ENCODE measurements around the gene CDC14B.
A peak's percentile ranks its signal among the peaks of the same experiment; 100 is the strongest.
"Not testable (repeated sequence)": the region's sequence is repeated elsewhere in the genome, so short reads cannot be mapped to it uniquely, and the experiment has no call there.

The CDC14B gene

DNA sequence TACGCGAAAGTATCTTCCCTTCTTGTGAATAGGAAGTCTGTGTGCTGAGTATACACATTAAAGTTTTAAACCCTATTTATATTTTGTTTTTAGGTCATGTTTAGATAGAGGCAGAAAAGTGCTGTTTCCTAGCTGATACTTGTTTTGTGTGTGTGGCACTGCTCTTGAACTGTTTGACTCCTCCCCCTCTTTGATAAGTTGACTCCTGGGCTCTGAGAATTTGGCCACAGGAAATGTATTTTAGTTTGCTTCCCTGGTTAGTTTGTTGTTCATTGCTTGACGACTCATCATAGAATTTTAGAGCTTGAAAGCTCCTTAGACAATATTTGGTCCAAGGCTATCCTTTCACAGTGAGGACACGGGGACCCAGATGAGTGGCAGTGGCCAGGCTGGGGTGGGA, 2.0 kb upstream of the CDC14B start:
- DNase-seq, result no peak

DNA sequence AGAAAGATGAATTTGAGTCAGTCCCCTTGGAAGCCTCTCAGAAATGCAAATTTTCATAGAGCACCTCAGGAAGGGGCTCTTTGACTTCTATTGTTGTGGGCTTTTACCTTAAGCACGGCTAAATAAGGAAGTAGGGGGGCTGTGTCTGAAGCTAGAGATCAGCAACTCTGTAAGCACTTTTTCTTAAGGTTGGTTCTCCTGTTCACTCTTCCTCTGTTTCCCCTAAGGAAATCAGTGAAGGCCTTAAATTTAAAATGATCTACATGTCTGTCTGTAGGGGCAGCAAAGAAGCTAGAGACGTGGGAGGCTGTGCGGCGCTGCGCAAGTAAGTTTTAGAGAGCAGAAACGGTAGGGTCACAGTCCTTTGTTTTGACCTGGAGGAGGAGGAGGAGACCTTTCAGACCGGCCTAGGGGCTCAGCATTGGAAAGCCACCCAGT, 1.2 kb upstream of the CDC14B start:
- DNase-seq, result no peak

DNA sequence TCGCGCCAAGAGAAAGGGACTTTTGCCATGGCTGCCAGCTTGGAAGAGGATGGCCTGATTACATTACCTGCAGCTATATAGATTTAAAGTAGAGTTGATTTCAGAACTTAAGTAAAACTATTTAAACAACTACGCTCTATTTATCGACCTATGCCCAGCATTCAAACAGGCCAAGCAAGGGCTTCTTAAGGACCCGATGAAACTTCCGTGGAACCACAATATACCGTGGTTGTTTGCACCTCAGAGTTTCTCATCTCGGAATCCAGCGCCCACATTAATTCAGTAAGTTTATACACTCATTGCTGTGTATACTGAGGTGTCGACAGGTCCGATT, 505 bp upstream of the CDC14B start:
- DNase-seq, result no peak

DNA sequence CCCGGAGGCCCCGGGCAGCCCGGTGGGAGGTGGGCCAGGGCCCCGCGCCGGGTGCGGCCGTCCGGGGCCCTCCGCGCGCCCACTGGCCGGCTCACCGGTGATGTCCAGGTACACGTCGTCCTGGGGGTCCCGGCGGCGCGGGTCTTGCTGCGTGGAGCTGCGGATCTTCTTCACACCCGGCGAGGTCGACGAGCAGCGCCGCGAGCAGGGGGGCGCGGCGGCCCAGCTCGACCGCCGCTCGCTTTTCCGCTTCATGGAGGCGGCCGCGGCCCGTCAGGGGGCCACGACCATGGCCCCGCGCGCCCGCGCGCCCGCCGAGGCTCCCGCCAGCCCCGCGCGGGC, 548 bp downstream of the CDC14B start:
- DNase-seq, result no peak

DNA sequence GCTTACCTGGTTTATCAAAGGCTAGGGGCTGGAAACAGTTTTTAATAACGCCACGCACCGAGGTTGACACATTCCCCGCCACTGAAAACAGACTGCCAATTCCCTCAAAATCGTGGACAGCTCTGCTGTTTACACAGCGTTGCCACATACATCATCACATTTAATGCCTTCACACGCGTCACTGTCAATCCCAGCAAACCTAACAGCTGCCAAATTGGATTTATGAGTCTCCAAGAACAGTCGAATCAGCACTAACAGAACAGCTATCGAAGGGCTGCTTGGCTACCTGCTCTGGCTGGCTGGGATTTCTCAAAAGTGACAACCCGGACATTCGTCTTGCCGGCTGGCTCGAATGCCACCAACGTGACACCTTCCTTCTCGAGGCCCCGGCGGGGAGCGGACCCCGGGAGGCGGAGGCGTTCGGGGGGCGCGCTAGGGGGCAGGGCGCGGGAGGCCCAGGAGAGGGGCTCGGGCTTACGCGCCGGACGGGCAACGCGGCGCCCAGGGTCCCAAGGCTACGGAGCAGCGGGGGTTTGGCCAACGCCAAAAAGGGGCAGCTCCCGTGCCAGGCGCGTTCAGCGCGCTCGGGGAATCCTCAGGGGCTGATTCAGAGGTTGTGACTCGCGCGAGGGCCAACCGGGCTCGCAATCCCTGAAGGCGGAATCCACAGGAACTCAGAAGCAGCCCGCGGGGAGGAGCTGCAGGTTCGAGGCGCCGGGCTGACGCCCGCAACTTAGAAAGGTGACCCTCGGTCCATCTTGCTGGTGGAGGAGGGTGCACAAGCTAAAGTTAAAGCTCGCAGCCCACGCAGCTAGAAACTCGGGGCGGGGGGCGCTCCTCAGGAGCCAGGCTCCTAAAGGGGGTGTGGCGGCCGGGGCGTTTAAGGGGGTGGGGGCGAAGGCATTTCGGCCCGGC, 1.2 kb downstream of the CDC14B start:
- DNase-seq, result peak; percentile 3 to 20

DNA sequence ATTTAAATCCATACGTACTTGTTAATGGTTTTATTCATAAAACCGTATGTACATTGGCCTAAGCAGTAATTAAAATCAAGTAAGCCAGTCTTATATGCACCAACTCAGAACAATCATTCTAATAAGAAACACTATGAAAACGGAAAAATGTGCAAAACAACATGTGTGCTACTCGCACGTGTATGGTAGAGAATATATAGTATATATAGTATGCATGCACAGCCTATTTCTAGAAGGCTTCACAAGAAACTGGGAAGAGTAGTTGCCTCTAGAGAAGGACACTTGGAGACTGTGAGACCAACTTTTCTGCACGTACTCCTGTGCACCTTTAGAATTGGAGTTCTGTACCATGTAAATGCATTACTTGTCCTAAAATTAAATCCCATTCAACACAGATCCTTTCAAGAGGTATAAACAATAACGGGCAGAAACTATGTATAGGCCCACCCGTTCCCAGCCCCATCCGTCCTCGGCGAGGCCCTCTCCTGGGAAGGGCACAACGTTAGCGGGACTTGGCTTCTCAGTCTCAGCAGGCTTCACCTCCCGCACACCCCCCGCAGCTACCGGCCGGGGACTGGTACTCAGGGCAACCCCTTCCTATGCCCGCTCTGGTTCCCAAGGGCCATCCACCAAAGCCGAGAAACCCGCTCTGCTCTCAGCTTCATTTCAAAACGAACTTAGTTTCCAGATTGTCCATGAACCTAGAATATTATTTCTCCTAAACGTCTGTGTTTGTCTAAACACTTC, 2.0 kb downstream of the CDC14B start:
- DNase-seq, result no peak

DNA sequence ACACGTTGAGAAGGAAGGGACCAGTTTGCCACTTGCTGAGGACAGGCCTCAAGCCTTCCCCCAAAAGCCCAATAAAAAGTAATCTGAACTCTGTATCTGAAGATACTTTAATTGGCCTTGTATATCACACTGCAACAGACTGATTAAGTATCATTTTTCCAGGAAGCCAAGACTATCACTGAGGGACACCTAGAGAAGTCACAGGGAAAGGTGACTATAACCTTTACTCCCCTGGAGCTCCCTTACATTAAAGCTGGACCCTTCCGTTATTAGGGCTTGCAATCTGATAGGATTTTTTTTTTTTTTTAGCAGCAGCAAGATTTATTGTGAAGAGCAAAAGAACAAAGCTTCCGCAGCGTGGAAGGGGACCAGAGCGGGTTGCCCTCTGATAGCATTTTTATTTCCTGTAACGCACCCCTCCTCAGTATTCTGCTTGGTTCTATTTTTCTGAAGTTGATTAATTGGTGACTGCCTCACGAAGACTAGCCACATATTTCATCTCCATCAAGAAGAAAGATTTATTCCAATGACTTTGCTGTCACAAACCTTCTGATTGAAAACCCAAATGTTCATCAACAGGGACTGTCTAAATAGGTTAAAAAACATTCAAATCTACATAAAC, 2.7 kb downstream of the CDC14B start:
- DNase-seq, result no peak

DNA sequence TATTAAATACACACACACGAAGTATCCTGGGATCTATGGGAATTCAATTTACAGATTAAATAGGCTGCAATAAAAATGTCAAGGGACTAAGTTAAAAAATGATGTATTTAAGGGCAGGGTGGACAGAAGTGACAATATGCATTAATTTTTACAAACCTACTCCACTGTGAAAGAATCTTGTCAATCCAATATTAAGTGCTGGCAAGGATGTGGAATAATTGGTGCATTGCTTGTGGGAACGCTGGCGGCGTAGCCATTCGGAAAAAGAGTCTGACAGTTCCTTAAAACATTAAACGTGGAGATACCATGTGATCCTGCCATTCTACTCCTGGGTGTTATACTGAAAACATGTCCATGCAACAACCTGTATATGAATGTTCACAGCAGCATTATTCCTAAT, 4.2 kb downstream of the CDC14B start:
- no peak for DNase-seq

DNA sequence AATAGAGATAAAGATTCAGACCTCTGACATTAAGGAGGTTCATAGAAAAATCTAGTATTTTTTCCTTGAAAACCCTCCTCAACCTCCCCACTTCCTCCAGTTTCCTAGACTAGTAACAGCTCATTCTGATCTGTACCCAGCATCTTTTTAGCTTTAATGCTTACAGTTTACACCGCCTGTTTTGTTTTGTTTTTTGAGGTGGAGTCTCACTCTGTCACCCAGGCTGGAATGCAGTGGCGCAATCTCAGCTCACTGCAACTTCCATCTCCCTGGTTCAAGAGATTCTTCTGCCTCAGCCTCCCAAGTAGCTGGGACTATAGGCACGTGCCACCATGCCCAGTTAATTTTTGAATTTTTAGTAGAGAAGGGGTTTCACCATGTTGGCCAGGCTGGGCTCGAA, 5.0 kb downstream of the CDC14B start:
- DNase-seq, result not testable (repeated sequence)

DNA sequence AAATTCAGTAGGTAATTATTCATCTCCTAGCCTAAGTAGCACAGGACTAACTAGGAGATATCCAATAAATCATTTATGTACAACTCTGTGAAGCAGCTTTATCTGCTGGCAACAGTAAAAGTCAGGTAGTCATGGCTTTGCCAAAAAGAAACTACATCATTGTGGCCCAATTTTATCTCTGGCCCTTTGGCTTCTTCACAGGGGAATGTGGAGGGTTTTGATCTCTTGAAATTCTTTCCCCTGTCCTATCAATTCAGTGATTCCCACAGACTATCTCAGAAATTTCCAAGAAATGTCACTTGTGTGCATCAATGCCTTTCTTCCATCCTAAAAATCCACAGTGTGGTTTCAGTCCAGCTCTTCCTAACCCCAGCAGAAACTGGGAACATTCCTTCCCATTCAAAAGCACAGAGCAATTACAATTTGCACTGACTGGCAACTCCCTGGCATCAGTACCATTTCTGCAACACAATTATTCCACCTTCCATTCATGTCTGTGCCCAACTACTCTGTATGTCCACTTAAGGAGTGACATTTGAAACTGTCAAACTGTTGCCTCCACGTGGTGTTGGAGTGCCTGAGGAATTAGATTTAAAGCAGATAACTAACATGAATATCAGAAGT, 6.6 kb downstream of the CDC14B start:
- no peak for DNase-seq

DNA sequence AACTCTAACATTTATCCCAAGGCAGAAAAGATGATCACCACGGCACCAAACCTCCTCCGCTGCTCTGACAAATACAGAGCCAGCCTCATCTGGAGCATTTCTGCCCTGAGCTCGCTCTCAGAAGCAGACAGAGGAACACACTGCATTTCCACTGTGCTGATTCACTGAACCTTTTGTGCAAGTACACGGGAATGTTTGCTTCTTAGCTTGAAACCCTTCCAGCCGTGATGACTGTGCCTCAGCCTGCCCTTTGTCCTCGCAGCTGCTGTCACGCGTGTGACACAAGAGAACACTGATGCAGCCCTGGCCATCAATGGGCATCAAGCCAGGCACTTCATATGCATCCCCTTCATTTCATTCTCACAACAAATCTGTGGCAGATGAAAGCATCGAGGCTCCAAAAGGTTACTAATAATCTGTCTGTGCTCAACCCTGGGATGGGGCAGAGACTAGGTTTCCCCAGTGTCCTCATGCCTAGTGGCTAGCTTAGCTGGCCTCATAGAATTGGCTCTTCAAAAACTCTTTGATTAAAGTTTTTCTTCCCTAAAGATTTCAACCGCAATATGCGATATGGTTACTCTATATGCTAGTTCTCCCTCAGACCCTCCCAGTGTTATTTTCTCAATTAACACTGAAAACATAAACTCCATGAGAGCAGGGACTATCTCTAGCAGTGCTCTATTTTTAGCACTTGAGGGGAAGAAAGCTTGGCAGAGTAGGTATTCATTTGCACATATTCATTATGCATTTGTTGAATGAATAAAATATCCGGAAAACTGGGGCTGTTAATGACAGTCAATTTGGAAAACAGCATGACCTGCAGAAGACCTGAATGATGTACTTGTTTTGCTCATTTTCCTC, 7.3 kb downstream of the CDC14B start:
- peak; percentile 61 to 79 for DNase-seq

DNA sequence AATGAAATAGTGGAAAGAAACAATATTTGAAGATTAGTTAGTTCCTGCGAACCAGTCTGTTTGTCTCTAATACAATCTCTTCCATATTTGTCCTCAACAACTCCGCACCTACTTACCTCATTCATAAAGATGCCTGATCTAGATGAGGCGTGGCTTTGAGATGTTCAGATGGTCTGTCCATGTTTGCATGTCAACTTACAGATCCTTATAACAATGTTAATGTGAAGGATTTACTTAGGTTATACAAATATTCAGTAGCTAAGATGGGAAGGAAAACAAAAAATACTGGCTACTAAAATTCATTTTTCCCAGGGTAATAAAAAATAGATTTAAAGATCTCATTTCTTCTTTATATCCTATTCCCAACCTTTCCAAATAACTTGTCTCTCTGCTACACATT, 8.3 kb downstream of the CDC14B start:
- no peak for DNase-seq

DNA sequence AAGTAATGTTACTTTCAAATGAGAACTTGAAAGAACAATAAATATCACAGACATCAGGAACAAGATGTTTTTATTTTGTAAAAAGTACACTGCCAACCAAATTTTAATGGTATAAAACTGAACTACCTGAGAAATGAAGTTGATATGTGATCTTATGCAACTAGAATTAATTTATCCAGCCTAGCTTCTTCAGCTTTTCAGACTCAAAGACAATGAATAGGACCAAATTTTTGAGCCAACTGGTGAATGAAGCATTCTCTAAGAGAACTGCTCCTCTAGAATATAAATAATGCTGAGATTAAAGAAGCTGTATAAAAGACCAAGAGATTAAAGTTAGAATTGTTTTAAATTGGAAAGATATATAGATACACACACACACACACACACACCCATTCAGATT, 9.9 kb downstream of the CDC14B start:
- DNase-seq, result no peak

DNA sequence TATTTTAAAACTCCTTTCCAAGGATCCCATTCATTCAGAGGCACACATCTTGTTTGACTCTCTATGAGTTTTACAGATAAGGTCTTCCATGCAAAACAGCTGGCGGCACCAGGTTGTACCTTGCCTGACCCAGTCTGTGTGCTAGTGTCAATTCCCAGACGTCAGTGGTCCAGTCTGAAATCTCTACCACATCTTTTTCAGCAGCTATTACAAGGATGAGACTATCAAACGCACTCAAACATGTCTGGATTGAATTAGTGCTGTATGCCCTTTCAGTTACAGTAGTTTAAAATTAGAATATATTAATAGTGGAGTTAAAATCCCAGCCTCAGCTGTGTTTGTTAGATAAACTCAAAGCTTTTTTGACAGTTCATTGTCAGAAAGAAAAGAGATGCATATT, 11.7 kb downstream of the CDC14B start:
- no peak for DNase-seq

DNA sequence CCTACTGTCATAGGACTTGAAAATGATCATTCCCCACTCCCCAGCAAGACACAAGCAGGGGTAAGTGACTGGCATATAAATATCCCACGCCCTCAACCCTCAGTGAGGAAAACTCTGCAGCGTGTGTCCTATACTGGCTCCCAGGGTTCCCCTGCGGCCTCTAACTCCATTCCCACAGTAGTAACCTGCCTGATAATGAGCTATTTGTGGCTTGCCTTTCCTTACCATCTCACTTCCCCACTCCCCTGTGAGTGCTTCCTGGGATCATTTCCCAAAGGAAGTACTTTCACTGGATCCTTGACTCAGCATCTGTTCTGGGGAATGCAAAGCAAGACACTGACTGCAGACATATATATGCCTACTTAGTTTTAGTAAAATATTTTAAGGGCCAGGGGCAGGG, 14.3 kb downstream of the CDC14B start:
- DNase-seq, result no peak

DNA sequence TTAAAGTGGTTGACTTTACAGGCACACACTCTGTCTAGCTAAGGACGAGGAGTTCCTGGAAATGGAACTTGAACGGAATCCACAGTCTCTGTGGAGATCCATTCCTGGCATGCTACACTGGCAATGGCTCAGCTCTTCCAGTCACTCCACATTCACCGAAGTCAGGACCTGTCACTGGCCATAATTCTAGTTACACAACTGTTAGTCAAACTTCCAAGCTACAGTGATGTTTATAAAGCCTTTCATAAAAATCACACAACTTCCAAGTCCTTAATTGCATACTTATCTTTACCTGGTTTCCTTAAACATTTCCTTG, 15.7 kb downstream of the CDC14B start:
- DNase-seq, result no peak

DNA sequence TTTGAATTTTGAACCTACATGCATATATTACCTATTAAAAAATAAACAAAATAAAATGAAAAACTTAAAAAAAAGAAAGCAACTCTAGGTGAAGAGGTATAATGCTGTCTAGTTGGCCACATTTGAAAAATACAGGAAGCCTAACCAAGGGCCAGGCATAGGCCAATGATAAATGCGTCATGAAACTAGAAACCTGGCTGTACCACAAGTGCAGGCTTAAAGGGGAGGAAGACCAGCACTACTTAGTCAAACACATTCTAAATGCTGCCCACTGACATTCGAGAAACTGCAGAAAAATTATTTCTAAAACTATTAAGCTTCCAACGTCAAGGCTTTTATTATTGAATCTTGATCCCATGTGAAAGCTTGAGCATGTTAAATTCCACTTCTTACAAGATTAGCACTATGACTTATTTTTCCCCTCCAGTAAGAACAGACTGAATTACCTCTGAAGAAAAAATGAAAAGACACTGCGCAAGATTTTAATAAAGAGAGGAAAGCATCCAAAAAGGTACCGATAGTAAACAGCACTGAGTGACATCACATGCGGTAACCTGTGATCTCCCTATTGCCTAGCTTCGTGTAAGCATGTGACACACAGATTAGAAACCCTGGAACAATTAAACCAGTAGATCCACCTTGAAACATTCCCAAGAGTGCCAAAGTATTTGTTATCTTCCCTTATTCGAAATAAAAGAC, 16.2 kb downstream of the CDC14B start:
- no peak for DNase-seq

DNA sequence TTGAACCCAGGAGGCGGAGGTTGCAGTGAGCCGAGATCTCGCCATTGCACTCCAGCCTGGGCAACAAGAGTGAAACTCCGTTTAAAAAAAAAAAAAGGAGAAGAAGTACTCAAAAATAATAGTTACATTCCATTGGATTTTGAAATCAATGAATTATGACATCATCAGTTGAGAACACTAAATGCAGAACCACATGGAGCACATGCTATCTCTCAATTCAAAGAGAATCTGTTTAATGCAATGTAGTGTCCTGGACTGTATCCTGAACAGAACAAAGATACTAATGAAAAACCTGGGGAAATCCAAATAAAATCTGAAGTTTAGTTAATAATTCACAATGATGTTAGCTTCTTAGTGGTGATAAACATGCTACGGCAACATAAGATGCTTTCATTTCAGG, 20.3 kb downstream of the CDC14B start:
- DNase-seq, result no peak

DNA sequence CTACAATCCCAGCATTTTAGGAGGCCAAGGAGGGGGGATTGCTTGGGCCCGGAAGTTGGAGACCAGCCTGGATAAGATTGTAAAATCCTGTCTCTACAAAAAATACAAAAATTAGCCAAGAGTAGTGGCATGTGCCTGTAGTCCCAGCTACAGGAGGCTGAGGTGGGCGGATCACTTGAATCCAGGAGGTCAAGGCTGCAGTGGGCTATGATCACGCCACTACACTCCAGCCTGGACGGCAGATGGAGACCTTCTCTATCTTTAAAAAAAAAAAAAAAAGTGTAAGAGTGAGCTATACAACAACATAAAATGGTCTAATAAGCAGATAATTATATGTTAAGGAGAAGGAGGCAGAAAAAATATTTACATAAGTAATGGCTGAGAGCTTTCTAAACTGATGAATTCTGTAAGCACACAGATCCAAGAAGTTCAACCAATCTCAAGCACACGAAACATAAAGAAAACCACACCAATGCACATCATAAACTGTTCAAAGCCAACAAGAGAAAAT, 23.0 kb downstream of the CDC14B start:
- peak in 1 of 2 experiments; percentile 14 for DNase-seq

DNA sequence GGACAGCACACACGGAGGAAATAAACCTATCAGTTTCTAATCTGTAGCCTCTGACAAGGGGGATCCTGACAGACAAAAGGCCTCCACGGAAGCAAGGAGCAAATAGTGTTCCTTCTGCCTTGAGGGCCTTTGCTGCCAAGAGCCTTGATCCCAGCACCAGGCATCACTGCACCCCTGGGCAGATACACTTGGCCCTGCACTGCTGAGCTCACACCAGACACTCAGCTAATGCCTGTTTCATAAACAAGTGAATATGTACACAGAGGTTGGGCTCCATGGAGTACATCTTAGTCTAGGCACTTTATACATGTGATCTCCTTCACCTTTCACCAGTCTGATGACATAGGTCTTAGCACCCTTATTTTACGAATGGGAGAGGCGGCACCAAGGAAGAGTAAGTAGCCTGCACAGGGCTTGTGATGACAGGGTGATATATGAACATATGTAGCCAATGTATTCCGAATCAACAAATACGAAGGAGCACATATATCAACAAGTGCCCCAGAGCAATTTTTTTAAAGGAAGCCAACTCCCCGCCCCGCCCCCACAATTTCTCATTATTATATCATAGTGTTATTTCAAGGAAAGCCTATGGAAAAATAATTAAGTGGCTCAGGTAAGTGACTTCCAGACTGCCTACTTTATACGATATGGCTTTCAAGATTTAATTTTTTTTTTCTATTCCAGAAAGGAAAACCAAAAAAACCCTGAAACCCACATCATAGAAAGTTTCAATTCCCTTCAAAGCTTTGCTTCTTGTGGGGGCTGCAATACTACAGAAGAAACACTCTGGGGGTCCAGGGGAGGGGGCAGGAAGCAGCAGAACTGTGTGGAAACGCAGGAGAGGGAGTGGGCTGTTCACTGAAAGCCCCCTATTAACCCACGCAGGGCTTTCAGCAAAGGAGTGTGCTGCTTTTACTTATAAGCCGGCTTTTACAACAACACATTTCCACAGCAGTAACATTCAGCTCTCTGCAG, 32.0 kb downstream of the CDC14B start:
- no peak for DNase-seq

DNA sequence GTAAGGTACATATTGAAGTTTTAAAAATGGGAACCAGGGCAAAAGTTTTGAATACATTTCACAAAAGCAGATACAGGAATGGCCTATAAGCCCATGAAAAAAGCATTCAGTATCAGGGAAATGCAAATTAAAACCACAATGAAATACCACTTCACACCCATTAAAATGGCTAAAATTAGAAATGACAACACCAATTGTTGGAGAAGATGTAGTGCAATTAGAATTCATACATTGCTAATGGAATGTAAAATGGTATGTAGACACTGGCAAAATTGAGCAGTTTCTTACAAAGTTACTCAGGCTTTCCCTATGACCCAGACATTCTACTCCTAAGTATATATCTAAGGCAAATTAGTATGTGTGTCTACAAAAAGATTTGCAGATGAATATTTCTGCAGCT, 34.2 kb downstream of the CDC14B start:
- no peak for DNase-seq

Measured in NCI-H2081 (cell line).